Measurements from ENCODE around the gene NTRK1.

DNA sequence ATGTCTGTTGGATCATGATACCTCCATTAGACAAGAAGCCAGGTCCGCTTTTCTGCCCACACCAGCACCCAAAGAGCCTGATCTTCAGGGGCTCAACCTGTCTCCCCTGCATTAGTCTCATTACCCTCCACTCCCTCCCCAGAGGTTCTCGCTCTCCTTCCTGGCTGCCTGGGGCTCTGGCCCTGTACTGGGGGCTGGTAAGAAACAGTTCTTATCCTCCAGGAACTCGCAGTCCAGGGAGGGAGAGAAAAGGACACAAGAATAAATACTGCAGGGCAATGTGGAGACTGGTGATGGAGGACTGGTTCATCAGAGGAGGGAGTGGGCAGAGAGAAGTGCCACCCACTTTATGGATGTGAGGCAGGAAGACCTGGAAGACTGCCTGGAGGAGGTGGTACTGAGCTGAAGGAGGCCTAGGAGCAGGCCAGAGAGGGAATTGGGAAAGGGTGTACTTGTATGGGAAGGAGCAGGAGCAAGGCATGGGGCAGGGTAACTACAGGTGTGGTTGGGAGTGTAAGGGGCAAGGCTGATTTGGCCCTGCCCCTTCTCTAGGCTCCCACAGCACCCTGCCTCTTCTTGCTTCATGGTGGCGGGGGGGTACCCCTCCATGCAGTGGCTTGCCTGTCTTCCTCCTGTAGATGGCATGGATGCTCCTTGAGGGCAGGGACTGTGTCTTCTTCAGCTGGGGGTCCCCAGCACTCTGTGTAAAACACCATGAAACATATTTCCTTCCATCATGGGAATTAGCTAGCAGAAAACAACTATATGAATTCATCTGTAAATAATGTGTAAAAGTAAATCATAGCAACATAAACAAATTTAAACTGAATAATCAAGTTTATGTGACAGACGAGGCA, 64.7 kb downstream of the NTRK1 start:
- TF ChIP-seq EZH2 (IDR thresholded peaks at IDR 0.05; ENCODE audit: borderline replicate concordance, low read length), result no peak
- TF ChIP-seq, protein P1, sequence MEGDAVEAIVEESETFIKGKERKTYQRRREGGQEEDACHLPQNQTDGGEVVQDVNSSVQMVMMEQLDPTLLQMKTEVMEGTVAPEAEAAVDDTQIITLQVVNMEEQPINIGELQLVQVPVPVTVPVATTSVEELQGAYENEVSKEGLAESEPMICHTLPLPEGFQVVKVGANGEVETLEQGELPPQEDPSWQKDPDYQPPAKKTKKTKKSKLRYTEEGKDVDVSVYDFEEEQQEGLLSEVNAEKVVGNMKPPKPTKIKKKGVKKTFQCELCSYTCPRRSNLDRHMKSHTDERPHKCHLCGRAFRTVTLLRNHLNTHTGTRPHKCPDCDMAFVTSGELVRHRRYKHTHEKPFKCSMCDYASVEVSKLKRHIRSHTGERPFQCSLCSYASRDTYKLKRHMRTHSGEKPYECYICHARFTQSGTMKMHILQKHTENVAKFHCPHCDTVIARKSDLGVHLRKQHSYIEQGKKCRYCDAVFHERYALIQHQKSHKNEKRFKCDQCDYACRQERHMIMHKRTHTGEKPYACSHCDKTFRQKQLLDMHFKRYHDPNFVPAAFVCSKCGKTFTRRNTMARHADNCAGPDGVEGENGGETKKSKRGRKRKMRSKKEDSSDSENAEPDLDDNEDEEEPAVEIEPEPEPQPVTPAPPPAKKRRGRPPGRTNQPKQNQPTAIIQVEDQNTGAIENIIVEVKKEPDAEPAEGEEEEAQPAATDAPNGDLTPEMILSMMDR (IDR thresholded peaks at IDR 0.05; ENCODE audit: low read length), result no peak
